Thoracic aorta (tissue), 2 donors: ENCODE results near the gene GPR75. TPM values are rescaled to one million over a fixed set of nuclear protein-coding genes. Genes with fewer than 3 reads are reported as not detected.
"Not testable (repeated sequence)": the region's sequence is repeated elsewhere in the genome, so short reads cannot be mapped to it uniquely, and the experiment has no call there.

Source experiments
- ATAC-seq: fragments of 150-250 bp; one replicate; pipeline ENCODE4 v1.8.0; 2017; ENCODE audit warnings: low read depth; ENCODE audit not compliant: insufficient number of reproducible peaks, low FRiP score
- DNase-seq: peaks from one replicate; pipeline ENCODE4 v3.0.0-alpha.2; 2020; ENCODE audit warnings: low spot score
- H3K27ac ChIP-seq, 2 donors: fragments of 200-600 bp; sonication (generic); 1 replicate in 1 of 2; 2 replicates in 1 of 2; pipeline ENCODE4 v1.5.1; 2016; ENCODE audit warnings: mild to moderate bottlenecking in 2 of 2, moderate library complexity in 2 of 2
- H3K27me3 ChIP-seq: fragments of 200-600 bp; sonication (generic); replicated peaks from 2 replicates; pipeline ENCODE4 v1.6.0; 2016; ENCODE audit warnings: mild to moderate bottlenecking; ENCODE audit not compliant: insufficient read depth
- H3K36me3 ChIP-seq: fragments of 200-600 bp; sonication (generic); one replicate; pipeline ENCODE4 v1.5.1; 2016
- H3K4me1 ChIP-seq, 2 donors: fragments of 200-600 bp; sonication (generic); 1 replicate in 1 of 2; 2 replicates in 1 of 2; pipeline versions ENCODE4 v1.5.1 to v1.6.0; 2016; ENCODE audit warnings: low read depth in 2 of 2, mild to moderate bottlenecking in 1 of 2; ENCODE audit not compliant: control insufficient read depth in 1 of 2
- H3K4me3 ChIP-seq: fragments of 200-600 bp; sonication (generic); 2 replicates; pipeline ENCODE4 v1.5.1; 2016; ENCODE audit warnings: mild to moderate bottlenecking
- H3K9me3 ChIP-seq: fragments of 200-600 bp; sonication (generic); 2 replicates; pipeline ENCODE4 v1.5.1; 2016
- total RNA-seq, 2 donors: library from RNA; depleted of rRNA; stranded (reverse); fragments of >200 nt; gene quantifications; one replicate each; pipeline versions ENCODE4 v1.1.0 to v1.2.3, GENCODE V29; 2016
- TF ChIP-seq, protein P1 (sequence below): fragments of 200-600 bp; sonication (generic); IDR thresholded peaks from one replicate; pipeline ENCODE4 v1.5.1; 2019; ENCODE audit warnings: antibody characterized with exemption

Gene GPR75
- total RNA-seq, 2 donors from 2014 or later = 0.54 to 6.7 TPM

DNA sequence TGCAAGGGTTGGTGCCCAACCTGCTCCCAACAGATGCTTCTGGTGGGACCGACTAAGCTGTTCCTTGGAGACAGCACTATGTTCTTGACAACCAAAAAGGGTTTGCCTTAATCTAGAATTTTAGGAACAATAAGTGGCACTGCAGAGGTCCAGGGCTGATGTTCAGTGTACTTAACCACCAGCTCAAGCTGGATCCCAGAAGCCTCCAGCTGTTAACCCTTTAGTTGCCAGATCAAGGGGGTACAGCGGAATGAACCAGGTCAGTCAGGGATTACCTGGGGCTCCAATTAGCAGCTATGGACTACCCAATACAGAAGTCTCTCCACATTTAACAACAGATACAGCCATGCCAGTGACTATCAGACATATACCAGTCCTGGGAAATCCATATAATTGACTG, 3.5 kb downstream of the GPR75 start:
- Histone ChIP-seq H3K27ac (no peak overlapping the region), H3K4me3 (no peak overlapping the region), H3K27me3 (no peaks in the 10 kb centered on the region), H3K9me3 (no peaks in the 10 kb centered on the region), H3K4me1 (no peaks in the 10 kb centered on the region), H3K36me3 (no peaks in the 10 kb centered on the region)
- ATAC-seq = no peak
- TF ChIP-seq, protein P1, sequence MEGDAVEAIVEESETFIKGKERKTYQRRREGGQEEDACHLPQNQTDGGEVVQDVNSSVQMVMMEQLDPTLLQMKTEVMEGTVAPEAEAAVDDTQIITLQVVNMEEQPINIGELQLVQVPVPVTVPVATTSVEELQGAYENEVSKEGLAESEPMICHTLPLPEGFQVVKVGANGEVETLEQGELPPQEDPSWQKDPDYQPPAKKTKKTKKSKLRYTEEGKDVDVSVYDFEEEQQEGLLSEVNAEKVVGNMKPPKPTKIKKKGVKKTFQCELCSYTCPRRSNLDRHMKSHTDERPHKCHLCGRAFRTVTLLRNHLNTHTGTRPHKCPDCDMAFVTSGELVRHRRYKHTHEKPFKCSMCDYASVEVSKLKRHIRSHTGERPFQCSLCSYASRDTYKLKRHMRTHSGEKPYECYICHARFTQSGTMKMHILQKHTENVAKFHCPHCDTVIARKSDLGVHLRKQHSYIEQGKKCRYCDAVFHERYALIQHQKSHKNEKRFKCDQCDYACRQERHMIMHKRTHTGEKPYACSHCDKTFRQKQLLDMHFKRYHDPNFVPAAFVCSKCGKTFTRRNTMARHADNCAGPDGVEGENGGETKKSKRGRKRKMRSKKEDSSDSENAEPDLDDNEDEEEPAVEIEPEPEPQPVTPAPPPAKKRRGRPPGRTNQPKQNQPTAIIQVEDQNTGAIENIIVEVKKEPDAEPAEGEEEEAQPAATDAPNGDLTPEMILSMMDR = no peak
- no peak for DNase-seq

DNA sequence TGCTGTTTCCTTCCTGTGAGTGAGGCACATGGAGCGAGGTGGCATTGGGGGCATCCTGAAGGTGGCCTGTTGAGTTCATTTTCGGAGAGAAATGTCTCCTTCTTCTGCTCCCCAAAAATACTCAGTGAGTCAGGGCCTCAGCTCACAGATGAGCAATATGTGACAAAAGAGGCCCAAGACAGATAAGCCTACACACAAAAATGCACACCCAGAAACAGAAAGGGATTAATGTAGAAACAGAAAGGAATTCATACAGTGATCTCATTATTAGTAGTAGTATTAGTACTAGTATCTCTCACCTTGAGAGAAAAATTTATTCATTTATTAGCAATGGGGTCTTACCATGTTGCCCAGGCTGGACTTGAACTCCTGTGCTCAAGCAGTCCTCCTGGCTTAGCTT, 5.1 kb downstream of the GPR75 start:
- no peak for DNase-seq
- H3K4me1 ChIP-seq = no peaks in the 10 kb centered on the region
- H3K27me3 ChIP-seq = no peaks in the 10 kb centered on the region
- no peak overlapping the region for H3K27ac ChIP-seq
- TF ChIP-seq, protein P1 = no peak
- H3K36me3 ChIP-seq = peaks cover 5% of the 10 kb centered on the region
- H3K9me3 ChIP-seq = no peaks in the 10 kb centered on the region
- no peak for ATAC-seq
- no peak overlapping the region for H3K4me3 ChIP-seq

DNA sequence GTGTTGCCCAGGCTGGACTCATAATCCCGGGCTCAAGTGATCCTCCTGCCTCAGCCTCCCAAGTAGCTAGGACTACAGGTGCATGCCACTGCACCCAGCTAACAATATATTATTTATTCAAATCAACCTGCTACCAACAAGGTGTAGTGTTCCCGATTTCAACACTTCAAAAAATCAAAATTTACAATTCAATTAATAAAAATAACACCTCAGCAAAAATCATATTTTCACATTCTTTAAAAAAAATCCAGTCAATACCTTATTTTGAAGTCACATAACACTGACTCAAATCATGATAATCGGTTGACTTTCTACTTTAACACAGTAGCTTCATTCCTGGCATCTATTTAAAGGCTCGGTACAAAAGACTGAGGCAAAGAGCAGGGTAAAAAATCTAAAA, 7.2 kb downstream of the GPR75 start:
- Histone ChIP-seq H3K36me3 (peaks cover 5% of the 10 kb centered on the region), H3K27me3 (no peaks in the 10 kb centered on the region), H3K27ac (no peak overlapping the region), H3K9me3 (no peaks in the 10 kb centered on the region), H3K4me1 (no peaks in the 10 kb centered on the region), H3K4me3 (no peak overlapping the region)
- no peak for ATAC-seq
- DNase-seq = no peak
- TF ChIP-seq, protein P1 = no peak

DNA sequence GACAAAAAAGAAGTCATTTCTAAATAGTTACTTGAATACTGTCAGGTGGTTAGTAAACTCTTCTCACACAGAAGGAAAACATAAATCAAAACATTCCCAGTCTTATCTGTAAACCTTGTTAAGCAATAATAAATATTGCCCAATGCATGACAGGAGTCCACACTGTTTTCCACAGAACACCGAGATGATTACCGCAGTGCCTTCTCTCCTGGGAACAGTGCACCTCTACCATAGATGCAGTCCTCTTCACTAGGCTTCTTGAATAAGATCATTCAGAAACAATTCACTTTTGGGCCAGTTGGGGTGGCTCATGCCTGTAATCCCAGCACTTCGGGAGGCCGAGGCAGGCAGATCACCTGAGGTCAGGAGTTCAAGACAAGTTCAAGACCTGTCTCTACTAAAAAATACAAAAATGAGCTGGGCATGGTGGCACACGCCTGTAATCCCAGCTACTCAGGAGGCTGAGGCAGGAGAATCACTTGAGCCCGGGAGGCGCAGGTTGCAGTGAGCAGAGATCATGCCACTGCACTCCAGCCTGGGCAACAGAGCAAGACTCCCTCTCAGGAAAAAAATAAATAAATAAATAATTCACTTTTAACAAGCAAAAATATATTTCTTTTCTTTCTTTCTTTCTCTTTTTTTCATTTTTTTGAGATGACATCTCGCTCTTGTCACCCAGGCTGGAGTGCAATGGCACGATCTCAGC, 8.6 kb downstream of the GPR75 start:
- H3K36me3 ChIP-seq, H3K27me3 ChIP-seq, H3K4me3 ChIP-seq, ATAC-seq, H3K9me3 ChIP-seq, H3K4me1 ChIP-seq, H3K27ac ChIP-seq, DNase-seq: not testable (repeated sequence)

DNA sequence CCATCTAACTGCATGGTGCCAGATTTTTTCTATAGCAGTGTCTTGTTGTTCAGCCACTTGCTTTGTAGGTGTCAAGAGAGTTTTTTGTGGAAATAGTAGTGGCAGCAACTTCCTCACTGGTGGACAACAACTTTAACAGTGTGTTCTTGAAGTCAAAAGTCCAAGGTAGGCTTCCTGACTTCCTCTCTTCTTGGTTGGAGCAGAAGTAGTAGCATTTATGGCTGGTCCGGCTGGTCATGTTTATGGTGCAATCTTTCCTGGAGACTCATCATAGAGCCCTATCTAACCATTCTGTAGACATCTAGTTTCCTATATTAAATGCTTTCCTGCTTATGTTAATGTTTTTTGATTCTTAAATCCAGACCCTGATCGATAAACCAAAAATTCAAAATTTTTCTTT, 11.7 kb downstream of the GPR75 start:
- DNase-seq (no peak), ATAC-seq (no peak)
- Histone ChIP-seq H3K4me1 (no peaks in the 10 kb centered on the region), H3K4me3 (no peak overlapping the region), H3K9me3 (no peaks in the 10 kb centered on the region), H3K36me3 (peaks cover 5% of the 10 kb centered on the region), H3K27ac (no peak overlapping the region), H3K27me3 (no peaks in the 10 kb centered on the region)
- TF ChIP-seq, protein P1 = no peak

DNA sequence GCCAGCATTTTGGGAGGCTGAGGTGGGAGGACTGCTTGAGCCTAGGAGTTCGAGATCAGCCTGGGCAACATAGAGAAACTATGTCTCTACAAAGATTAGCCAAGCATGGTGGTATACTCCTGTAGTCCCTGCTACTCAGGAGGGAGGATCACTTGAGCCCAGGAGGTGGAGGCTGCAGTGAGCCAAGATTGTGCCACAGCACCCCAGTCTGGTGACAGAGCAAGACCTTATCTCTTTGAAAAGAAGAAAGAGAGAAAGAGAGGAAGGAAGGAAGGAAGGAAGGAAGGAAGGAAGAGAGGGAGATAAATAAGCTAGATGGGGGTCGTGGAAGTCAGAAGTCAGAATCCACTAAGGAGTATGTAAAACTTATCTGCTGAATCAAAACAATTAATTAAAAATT, 16.2 kb downstream of the GPR75 start:
- Histone ChIP-seq H3K4me3 (no peak overlapping the region), H3K27me3 (no peaks in the 10 kb centered on the region), H3K27ac (no peak overlapping the region), H3K4me1 (no peaks in the 10 kb centered on the region), H3K36me3 (no peaks in the 10 kb centered on the region), H3K9me3 (no peaks in the 10 kb centered on the region)
- TF ChIP-seq, protein P1 = no peak
- DNase-seq (no peak), ATAC-seq (no peak)
